Suprapubic skin (tissue), 4 donors: ENCODE data around the gene ZFP64.

ENCODE experiments used
- EP300 ChIP-seq: sonication (generic); formaldehyde crosslinking; IDR thresholded peaks from one replicate; pipeline ENCODE4 v1.6.1; 2017; ENCODE audit warnings: antibody characterized with exemption
- POLR2A ChIP-seq, 2 donors: fragments of 450-650 bp; IDR thresholded peaks; one replicate each; pipeline ENCODE4 v1.6.1; 2017; ENCODE audit warnings: antibody characterized with exemption in 2 of 2, mild to moderate bottlenecking in 2 of 2, moderate library complexity in 2 of 2
- POLR2AphosphoS5 ChIP-seq, 3 donors: sonication (generic); formaldehyde crosslinking; IDR thresholded peaks; one replicate each; pipeline ENCODE4 v1.6.1; 2017; ENCODE audit warnings: antibody characterized with exemption in 3 of 3
- TF ChIP-seq, protein P1 (sequence below), 2 donors: fragments of 200-600 bp in 1 of 2; fragments of 450-650 bp in 1 of 2; sonication (generic) in 1 of 2; IDR thresholded peaks; one replicate each; pipeline ENCODE4 v1.5.1; 2016 to 2019; ENCODE audit warnings: antibody characterized with exemption in 2 of 2, mild to moderate bottlenecking in 1 of 2, moderate library complexity in 1 of 2

DNA sequence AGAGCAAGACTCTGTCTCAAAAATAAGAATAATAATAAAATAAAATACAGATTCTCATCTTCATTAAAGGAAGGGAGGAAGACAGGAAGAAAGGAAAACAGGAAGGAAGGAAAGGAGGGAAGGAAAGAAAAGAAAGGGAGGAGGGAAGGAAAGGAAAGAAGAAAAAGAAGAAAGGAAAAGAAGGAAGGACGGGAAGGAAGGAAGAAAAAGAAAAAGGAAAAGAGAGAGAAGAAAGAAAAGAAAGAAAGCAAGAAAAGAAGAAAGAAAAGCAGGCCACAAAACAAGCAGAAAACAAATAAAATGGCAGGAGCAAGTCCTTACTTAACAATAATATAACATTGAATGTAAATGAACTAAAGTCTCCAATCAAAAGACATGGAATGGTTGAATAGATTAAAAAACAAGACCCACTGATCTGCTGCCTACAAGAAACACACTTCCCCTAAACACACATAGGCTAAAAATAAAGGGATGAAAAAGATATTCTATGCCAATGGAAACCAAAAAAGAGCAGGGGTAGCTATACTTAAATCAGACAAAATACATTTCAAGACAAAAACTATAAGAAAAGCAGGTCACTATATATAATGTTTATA is 60.4 kb downstream of the ZFP64 start:
- TF ChIP-seq, protein P1, sequence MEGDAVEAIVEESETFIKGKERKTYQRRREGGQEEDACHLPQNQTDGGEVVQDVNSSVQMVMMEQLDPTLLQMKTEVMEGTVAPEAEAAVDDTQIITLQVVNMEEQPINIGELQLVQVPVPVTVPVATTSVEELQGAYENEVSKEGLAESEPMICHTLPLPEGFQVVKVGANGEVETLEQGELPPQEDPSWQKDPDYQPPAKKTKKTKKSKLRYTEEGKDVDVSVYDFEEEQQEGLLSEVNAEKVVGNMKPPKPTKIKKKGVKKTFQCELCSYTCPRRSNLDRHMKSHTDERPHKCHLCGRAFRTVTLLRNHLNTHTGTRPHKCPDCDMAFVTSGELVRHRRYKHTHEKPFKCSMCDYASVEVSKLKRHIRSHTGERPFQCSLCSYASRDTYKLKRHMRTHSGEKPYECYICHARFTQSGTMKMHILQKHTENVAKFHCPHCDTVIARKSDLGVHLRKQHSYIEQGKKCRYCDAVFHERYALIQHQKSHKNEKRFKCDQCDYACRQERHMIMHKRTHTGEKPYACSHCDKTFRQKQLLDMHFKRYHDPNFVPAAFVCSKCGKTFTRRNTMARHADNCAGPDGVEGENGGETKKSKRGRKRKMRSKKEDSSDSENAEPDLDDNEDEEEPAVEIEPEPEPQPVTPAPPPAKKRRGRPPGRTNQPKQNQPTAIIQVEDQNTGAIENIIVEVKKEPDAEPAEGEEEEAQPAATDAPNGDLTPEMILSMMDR (IDR thresholded peaks at IDR 0.05): no peak
- no peak for TF ChIP-seq POLR2AphosphoS5 (IDR thresholded peaks at IDR 0.05)
- no peak for TF ChIP-seq POLR2A (IDR thresholded peaks at IDR 0.05)
- TF ChIP-seq EP300: no peak
